Fibroblast of lung (primary cell): ENCODE measurements around the gene MYRIP. TPM values are rescaled to one million over a fixed set of nuclear protein-coding genes. Genes with fewer than 3 reads are reported as not detected.

ENCODE experiments used
- DNase-seq, 2 donors: peaks; one replicate each; pipeline versions ENCODE4 v3.0.0 to v3.0.0-alpha.2; 2010; ENCODE audit warnings: low read depth in 2 of 2
- H2AFZ ChIP-seq: 2 replicates; pipeline ENCODE4 v1.5.1; 2012; ENCODE audit warnings: low read length, control low read depth, inconsistent platforms
- H3K27ac ChIP-seq: 2 replicates; pipeline ENCODE4 v1.5.1; 2011; ENCODE audit warnings: low read length, control low read depth; ENCODE audit not compliant: insufficient read depth
- H3K27me3 ChIP-seq: 2 replicates; pipeline ENCODE4 v1.5.1; 2011; ENCODE audit warnings: mild to moderate bottlenecking, low read length; ENCODE audit not compliant: control insufficient read depth, insufficient read depth
- H3K36me3 ChIP-seq: 2 replicates; pipeline ENCODE4 v1.5.1; 2011; ENCODE audit warnings: low read length; ENCODE audit not compliant: control insufficient read depth, insufficient read depth
- H3K4me1 ChIP-seq: 2 replicates; pipeline ENCODE4 v1.5.1; 2011; ENCODE audit warnings: low read length; ENCODE audit not compliant: control insufficient read depth, insufficient read depth; ENCODE audit errors: extremely low read depth
- H3K4me2 ChIP-seq: 2 replicates; pipeline ENCODE4 v1.5.1; 2011; ENCODE audit warnings: low read length, control low read depth; ENCODE audit not compliant: insufficient read depth; ENCODE audit errors: extremely low read depth
- H3K4me3 ChIP-seq, 4 experiments: fragments of 200-600 bp in 1 of 4; sonication (generic) in 1 of 4; replicated peaks in 1 of 4; 2 replicates each; pipeline ENCODE4 v1.5.1; 2011 to 2016; ENCODE audit warnings: low read length in 4 of 4, low read depth in 3 of 4, mild to moderate bottlenecking in 3 of 4, control low read depth in 2 of 4, inconsistent platforms in 1 of 4, mixed read lengths in 1 of 4; ENCODE audit not compliant: insufficient read depth in 1 of 4; ENCODE audit errors: control extremely low read depth in 1 of 4
- H3K79me2 ChIP-seq: 2 replicates; pipeline ENCODE4 v1.5.1; 2012; ENCODE audit warnings: mild to moderate bottlenecking, low read length, inconsistent platforms; ENCODE audit not compliant: control insufficient read depth, insufficient read depth
- H3K9ac ChIP-seq: 2 replicates; pipeline ENCODE4 v1.5.1; 2011; ENCODE audit warnings: mild to moderate bottlenecking, low read length, control low read depth; ENCODE audit not compliant: insufficient read depth
- H3K9me3 ChIP-seq: 2 replicates; pipeline ENCODE4 v1.5.1; 2012; ENCODE audit warnings: low read depth, low read length; ENCODE audit not compliant: control insufficient read depth, insufficient read depth
- H4K20me1 ChIP-seq: 2 replicates; pipeline ENCODE4 v1.5.1; 2011; ENCODE audit warnings: low read length; ENCODE audit not compliant: control insufficient read depth, insufficient read depth; ENCODE audit errors: extremely low read depth
- CTCF ChIP-seq, 2 donors: IDR thresholded peaks in 1 of 2; conservative IDR thresholded peaks in 1 of 2; 1 replicate in 1 of 2; 2 replicates in 1 of 2; pipeline ENCODE4 v1.5.1; 2011 to 2012; ENCODE audit warnings: low read length in 2 of 2, control low read depth in 1 of 2, inconsistent platforms in 1 of 2, low read depth in 1 of 2, mild to moderate bottlenecking in 1 of 2
- EZH2 ChIP-seq: IDR thresholded peaks from 2 replicates; pipeline ENCODE4 v1.5.1; 2012; ENCODE audit warnings: low read length, control low read depth, mild to moderate bottlenecking; ENCODE audit errors: missing control alignments
- polyA plus RNA-seq, 2 donors: library from polyadenylated mRNA; depleted of rRNA in 1 of 2; stranded (reverse) in 1 of 2; unstranded in 1 of 2; fragments of >200 nt; gene quantifications; 2 replicates each; pipeline ENCODE4 v1.2.1, GENCODE V29; 2011 to 2012; ENCODE audit warnings: missing spikeins in 1 of 2
- total RNA-seq: library from RNA; depleted of rRNA; stranded (reverse); fragments of >200 nt; gene quantifications from 2 replicates; pipeline ENCODE4 v1.2.1, GENCODE V29; 2014

Gene MYRIP
- total and polyA plus RNA-seq, 2 donors (not counting 1 experiment from before 2014, with no cell fraction given): 0.02 TPM; not detected in 1

GRCh38 chr3:39762537-39763070 is 46.8 kb upstream of the MYRIP start:
- H3K36me3 ChIP-seq: no peaks in the 10 kb centered on the region
- TF ChIP-seq EZH2 (no peak), CTCF (conservative IDR thresholded peaks at IDR 0.05 in 1 of 2, IDR thresholded peaks at IDR 0.05 in 1 of 2; ENCODE audit: low read depth in 1 of 2, low read length in 2 of 2) (no peak)

GRCh38 chr3:39763390-39763789 is 46.0 kb upstream of the MYRIP start:
- no peak overlapping the region for H3K4me3 ChIP-seq
- H3K9me3 ChIP-seq: no peaks in the 10 kb centered on the region
- no peak overlapping the region for H2AFZ ChIP-seq
- H3K36me3 ChIP-seq: no peaks in the 10 kb centered on the region
- H4K20me1 ChIP-seq: no peaks in the 10 kb centered on the region
- DNase-seq: no peak
- no peaks in the 10 kb centered on the region for H3K4me1 ChIP-seq
- H3K79me2 ChIP-seq: no peaks in the 10 kb centered on the region
- TF ChIP-seq EZH2 (no peak), CTCF (conservative IDR thresholded peaks at IDR 0.05 in 1 of 2, IDR thresholded peaks at IDR 0.05 in 1 of 2; ENCODE audit: low read depth in 1 of 2, low read length in 2 of 2) (no peak)
- no peak overlapping the region for H3K27ac ChIP-seq
- H3K27me3 ChIP-seq: no peaks in the 10 kb centered on the region
- no peak overlapping the region for H3K4me2 ChIP-seq
- no peak overlapping the region for H3K9ac ChIP-seq

More at GRCh38 chr3:39762537-39763070, 46.8 kb upstream of the MYRIP start:
- no peak for DNase-seq
- no peaks in the 10 kb centered on the region for H4K20me1 ChIP-seq
- no peak overlapping the region for H3K4me2 ChIP-seq
- H3K9ac ChIP-seq: no peak overlapping the region
- no peak overlapping the region for H3K4me3 ChIP-seq
- no peaks in the 10 kb centered on the region for H3K27me3 ChIP-seq
- no peaks in the 10 kb centered on the region for H3K4me1 ChIP-seq
- no peak overlapping the region for H3K27ac ChIP-seq
- no peaks in the 10 kb centered on the region for H3K79me2 ChIP-seq
- H3K9me3 ChIP-seq: no peaks in the 10 kb centered on the region
- H2AFZ ChIP-seq: no peak overlapping the region

GRCh38 chr3:39765575-39765974 is 43.8 kb upstream of the MYRIP start:
- Histone ChIP-seq H3K9me3 (no peaks in the 10 kb centered on the region), H3K9ac (no peak overlapping the region), H3K27me3 (no peaks in the 10 kb centered on the region), H3K4me2 (no peak overlapping the region), H3K4me1 (no peaks in the 10 kb centered on the region), H3K27ac (no peak overlapping the region), H3K36me3 (no peaks in the 10 kb centered on the region), H3K4me3 (no peak overlapping the region), H3K79me2 (no peaks in the 10 kb centered on the region), H4K20me1 (no peaks in the 10 kb centered on the region), H2AFZ (no peak overlapping the region)
- TF ChIP-seq EZH2 (no peak), CTCF (conservative IDR thresholded peaks at IDR 0.05 in 1 of 2, IDR thresholded peaks at IDR 0.05 in 1 of 2; ENCODE audit: low read depth in 1 of 2, low read length in 2 of 2) (no peak)
- DNase-seq: no peak
